Measurements from ENCODE around the gene SOWAHA. TPM values are rescaled to one million over a fixed set of nuclear protein-coding genes. Genes with fewer than 3 reads are reported as not detected.

SOWAHA gene
- total and polyA plus RNA-seq, 7 donors = 0.01 to 0.06 TPM; not detected in 5

DNA sequence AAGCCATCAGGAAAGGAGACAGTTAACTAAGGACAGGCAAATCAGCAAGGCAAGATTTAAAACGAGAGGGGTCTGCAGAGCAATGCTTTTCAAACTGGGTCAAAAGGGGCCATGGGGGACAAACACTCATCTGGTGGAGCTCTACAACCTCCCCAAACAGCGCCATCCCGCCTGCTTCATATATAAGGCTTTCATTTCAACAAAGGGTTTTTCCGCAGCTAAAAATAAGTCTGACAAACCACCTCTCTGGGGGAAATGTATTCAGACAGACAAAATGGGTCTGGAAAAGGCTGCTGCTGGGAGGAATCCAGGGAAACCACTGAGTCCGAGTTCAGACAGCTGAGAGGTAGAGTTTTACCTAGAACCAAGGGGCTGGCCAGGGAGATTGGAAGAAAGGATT is 27.7 kb upstream of the SOWAHA start:
- DNase-seq (no peak), ATAC-seq (no peak)
- Histone ChIP-seq H3K4me3 (no peak overlapping the region), H3K27me3 (ENCODE audit: insufficient read depth in 3 of 3, low read length in 2 of 3) (no peaks in the 10 kb centered on the region), H3K9me3 (no peaks in the 10 kb centered on the region), H3K36me3 (ENCODE audit: insufficient read depth in 1 of 2, low read depth in 1 of 2) (no peaks in the 10 kb centered on the region), H3K27ac (no peak overlapping the region), H3K4me1 (no peaks in the 10 kb centered on the region)
- TF ChIP-seq, protein P1, sequence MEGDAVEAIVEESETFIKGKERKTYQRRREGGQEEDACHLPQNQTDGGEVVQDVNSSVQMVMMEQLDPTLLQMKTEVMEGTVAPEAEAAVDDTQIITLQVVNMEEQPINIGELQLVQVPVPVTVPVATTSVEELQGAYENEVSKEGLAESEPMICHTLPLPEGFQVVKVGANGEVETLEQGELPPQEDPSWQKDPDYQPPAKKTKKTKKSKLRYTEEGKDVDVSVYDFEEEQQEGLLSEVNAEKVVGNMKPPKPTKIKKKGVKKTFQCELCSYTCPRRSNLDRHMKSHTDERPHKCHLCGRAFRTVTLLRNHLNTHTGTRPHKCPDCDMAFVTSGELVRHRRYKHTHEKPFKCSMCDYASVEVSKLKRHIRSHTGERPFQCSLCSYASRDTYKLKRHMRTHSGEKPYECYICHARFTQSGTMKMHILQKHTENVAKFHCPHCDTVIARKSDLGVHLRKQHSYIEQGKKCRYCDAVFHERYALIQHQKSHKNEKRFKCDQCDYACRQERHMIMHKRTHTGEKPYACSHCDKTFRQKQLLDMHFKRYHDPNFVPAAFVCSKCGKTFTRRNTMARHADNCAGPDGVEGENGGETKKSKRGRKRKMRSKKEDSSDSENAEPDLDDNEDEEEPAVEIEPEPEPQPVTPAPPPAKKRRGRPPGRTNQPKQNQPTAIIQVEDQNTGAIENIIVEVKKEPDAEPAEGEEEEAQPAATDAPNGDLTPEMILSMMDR (IDR thresholded peaks at IDR 0.05) = no peak
- intact Hi-C loops (cut with DNase I) = no loop called here
- WGBS, 3 donors = 66 to 76% (median 69%) methylated on average over 5 of the region's 5 CpGs

- H3K4me1 ChIP-seq = no peaks in the 10 kb centered on the region
- H3K4me3 ChIP-seq = no peak overlapping the region
- no peaks in the 10 kb centered on the region for H3K9me3 ChIP-seq
- intact Hi-C loops (cut with DNase I) = no loop called here
- H3K27me3 ChIP-seq (ENCODE audit: insufficient read depth in 3 of 3, low read length in 2 of 3) = no peaks in the 10 kb centered on the region
- TF ChIP-seq, protein P1 (IDR thresholded peaks at IDR 0.05) = no peak
- no peak for DNase-seq
- WGBS, 3 donors = 96 to 97% (median 96%) methylated on average over 4 of the region's 4 CpGs
- no peak for ATAC-seq
- H3K36me3 ChIP-seq (ENCODE audit: insufficient read depth in 1 of 2, low read depth in 1 of 2) = no peaks in the 10 kb centered on the region
- H3K27ac ChIP-seq = no peak overlapping the region
Measured at GRCh38 chr5:132785864-132786263, 27.2 kb upstream of the SOWAHA start.

DNA sequence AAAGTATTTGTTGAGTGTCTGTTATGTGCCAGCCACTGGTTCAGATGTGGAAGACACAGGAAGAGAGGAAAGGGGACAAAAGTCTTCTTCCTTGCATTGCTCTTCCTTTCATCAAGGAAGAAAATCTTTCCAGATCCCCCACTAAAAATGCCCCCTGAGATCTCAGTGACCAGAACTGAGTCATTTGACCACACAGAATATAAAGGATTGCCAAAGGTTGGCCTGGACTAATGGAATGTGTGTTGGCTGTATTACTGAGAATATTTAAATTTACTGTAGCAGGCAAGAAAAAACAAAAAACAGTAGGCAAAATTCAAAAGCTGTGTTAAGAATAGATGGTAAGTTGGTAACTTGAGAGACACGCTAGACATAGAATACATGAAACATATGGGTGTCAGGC is 26.0 kb upstream of the SOWAHA start:
- Histone ChIP-seq H3K4me3 (no peak overlapping the region), H3K27ac (no peak overlapping the region), H3K4me1 (no peaks in the 10 kb centered on the region), H3K27me3 (ENCODE audit: insufficient read depth in 3 of 3, low read length in 2 of 3) (peaks cover 0 to 2% (median 0%) of the 10 kb centered on the region in 3 donors), H3K36me3 (ENCODE audit: insufficient read depth in 1 of 2, low read depth in 1 of 2) (no peaks in the 10 kb centered on the region), H3K9me3 (no peaks in the 10 kb centered on the region)
- intact Hi-C loops (cut with DNase I) = no loop called here
- DNase-seq = no peak
- TF ChIP-seq, protein P1 (IDR thresholded peaks at IDR 0.05) = no peak
- 96 to 100% (median 97%) methylated on average over 1 of the region's 1 CpG for WGBS, 3 donors
- ATAC-seq = no peak

- DNase-seq (no peak), ATAC-seq (no peak)
- no peak overlapping the region for H3K27ac ChIP-seq
- TF ChIP-seq, protein P1 (IDR thresholded peaks at IDR 0.05) = no peak
- no peaks in the 10 kb centered on the region for H3K36me3 ChIP-seq (ENCODE audit: insufficient read depth in 1 of 2, low read depth in 1 of 2)
- H3K4me1 ChIP-seq = no peaks in the 10 kb centered on the region
- 95 to 100% (median 99%) methylated on average over 1 of the region's 1 CpG for WGBS, 3 donors
- intact Hi-C loops (cut with DNase I) = no loop called here
- H3K27me3 ChIP-seq (ENCODE audit: insufficient read depth in 3 of 3, low read length in 2 of 3) = peaks cover 0 to 7% (median 0%) of the 10 kb centered on the region in 3 donors
- H3K4me3 ChIP-seq = no peak overlapping the region
- H3K9me3 ChIP-seq = no peaks in the 10 kb centered on the region
Measured at GRCh38 chr5:132788508-132788907, 24.6 kb upstream of the SOWAHA start.
